GM19455 (cell line): ENCODE measurements around the gene RANBP9.

Experiments used
- ATAC-seq: cut with Tn5 transposase; IDR thresholded peaks from one replicate; pipeline ENCODE4 v1.9.1; 2021; ENCODE audit not compliant: unreplicated experiment

The RANBP9 gene

GRCh38 chr6:13572240-13572639 lies 139.4 kb downstream of the RANBP9 start:
- ATAC-seq: no peak
